Fibroblast of skin of left biceps (primary cell): Measurements from ENCODE around the gene SLC4A2.

Experiments
- DNase-seq, 2 experiments: peaks; one replicate each; pipeline ENCODE4 v3.0.0-alpha.2; 2013; ENCODE audit warnings: low read depth in 2 of 2

SLC4A2 gene

DNA sequence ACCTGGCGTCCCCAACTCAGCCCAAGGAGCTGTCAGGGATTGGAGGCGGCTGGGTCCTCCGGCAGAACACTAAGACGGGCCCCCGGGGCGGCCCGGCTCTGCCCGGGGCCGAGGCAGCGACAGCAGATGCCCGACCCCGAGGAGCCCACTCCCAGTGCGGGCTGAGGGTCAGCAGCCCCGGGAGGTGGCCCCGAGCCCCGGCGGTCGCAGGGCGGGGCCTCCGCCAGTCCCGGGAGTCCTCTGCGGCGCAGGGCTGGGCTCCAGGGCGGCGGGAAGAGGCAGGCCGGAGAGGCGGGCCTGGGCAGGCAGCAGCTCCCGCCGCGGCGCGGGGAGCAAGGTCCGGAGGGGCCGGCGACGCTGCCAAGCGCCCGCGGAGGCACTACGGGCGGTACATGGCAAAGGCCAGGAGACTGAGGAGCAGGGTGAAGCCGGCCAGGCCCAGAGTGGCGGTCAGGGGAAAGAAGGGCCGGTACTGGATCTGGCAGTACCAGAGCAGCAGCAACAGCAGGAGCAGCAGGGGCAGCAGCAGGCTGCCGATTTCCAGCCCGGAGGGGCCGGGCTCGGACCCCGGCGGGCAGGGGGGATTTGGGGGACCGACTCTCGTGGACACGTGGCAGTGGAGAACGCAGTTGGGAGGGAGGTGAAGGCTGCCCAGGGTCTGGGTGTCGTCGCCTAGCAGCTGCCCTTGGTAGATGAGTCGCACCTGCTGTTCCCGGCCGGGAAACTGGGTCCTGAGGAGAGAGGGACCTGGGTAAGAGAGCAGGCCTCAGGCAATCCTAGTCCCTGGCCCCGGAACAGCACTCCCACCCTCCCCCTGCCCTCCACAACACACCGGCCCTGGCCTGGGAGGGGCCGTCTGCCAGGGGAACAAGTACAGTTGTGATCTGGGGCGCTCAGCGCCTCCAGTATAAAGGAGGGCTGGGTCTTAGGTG, 22.0 kb downstream of the SLC4A2 start:
- DNase-seq, result no peak

- DNase-seq, result no peak
Measured at GRCh38 chr7:151082141-151083070, 23.0 kb downstream of the SLC4A2 start.

GRCh38 chr7:151083071-151083823, 23.9 kb downstream of the SLC4A2 start, which contains the start of gene TMUB1:
TMUB1 (minus strand) TSS chr7:151083493; CDS start chr7:151082563, 930 bp downstream.
- no peak for DNase-seq

- DNase-seq, result no peak
Measured at GRCh38 chr7:151083824-151084160, 24.4 kb downstream of the SLC4A2 start.

DNA sequence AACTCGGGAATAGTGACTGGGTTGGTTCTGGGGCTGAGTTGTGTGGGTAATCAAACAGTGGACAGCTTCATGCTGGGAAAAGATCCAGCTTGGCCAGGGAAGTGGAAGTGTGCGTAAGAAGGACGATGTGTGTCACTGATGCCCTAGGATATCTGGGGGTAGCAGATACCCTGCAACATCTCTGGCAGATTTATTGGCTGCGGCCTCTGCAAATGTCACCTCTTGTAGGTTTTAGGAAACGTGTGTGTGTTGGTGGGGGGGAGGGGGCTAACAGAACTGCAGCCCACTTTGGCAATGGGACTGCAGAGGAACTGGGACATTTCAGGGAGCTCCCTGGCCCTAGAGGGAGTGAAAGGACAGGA, 25.9 kb downstream of the SLC4A2 start:
- no peak for DNase-seq

DNA sequence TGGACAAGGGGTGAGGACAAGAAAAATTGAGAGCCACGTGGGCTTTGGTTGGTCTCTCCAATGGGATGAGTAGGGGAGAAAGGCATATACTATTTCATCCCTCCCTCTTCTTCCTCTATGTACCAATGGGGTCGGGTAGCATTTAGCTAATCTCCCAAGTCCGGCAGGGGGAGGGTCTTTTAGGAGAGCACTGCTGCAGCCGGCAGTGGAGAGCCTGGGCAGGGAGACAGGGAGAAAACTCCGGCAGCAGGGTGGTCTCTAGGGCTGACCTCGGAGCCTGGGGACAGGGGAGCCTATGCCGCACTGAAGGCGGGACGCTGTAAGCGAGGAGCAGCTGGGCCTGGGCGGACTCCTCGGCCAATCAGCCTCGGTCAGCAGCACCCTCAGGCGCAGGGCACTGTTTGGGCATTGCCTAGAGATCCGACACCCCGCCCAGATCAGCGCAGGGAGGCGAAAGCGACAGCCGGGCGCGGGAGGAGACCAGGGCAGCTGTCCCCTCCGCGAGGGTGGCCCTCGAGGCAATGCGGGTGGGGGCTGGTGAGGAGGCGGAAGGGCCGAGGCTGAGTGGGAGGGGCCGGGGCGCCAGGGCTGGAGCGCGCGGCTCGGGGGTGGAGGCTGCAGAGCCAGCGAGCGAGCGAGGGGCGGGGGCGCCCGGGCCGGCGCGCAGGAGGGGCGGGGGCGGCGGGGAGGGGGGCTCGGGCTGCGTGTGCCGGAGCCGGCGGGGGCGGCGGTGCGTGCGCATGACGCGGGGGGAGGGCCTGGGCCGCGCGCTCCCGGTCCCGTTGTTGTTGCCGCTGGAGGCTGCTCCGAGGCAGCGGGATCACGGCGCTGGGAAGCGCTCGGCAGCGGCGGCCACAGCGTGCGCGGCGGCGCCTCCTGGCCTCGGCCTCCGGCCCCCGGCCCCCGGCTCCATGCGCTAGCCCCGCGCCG, 26.6 kb downstream of the SLC4A2 start, which contains the start of gene AGAP3:
TSS of gene AGAP3 (plus strand) at position 785 of the 930 bp plus-strand sequence. CDS start 267 bp downstream, outside the sequence.
- peak in 1 of 2 experiments; percentile 28 for DNase-seq

- no peak for DNase-seq
Measured at GRCh38 chr7:151086802-151087244, 27.4 kb downstream of the SLC4A2 start.

DNA sequence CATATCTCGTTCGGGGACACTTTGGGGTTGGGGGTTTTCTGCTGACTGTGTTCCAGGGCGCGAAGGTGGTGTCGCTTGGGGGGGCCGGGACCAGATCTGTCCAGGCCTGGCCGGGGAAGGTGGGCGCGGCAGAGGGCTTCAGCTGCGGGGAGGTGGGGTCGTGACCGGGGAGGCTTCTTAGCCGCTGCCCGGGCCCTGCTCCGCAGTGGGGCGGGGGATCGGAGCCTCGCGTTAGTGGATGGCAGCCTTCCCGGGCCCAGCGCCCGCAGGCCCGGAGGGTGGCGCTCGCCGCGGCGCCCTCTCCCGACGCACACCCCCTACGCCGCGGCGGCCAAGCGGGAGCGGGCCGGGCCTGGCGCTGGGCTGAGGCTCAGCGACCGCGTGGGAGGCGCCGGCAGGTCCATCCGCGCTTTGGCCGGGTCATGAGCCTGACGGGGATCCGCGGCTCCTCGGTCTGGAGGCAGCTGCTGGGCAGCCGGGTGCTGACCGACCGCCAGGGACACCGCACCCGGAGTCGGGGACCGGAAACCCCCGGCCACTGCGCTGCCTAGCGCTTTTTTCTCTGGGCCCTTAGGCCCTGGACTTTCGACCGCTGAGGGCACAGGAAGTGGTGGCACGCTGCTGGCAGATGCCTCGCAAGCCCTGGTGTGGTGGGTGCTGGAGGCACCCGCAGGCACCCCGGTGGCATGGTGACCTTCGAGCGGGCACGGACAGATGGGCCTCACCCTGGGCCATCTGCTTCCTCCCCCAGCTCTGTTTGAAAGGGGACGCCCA, 28.0 kb downstream of the SLC4A2 start:
- no peak for DNase-seq

- DNase-seq, result no peak
Measured at GRCh38 chr7:151088019-151088855, 28.8 kb downstream of the SLC4A2 start.

GRCh38 chr7:151088856-151089699, 29.7 kb downstream of the SLC4A2 start:
- no peak for DNase-seq

DNA sequence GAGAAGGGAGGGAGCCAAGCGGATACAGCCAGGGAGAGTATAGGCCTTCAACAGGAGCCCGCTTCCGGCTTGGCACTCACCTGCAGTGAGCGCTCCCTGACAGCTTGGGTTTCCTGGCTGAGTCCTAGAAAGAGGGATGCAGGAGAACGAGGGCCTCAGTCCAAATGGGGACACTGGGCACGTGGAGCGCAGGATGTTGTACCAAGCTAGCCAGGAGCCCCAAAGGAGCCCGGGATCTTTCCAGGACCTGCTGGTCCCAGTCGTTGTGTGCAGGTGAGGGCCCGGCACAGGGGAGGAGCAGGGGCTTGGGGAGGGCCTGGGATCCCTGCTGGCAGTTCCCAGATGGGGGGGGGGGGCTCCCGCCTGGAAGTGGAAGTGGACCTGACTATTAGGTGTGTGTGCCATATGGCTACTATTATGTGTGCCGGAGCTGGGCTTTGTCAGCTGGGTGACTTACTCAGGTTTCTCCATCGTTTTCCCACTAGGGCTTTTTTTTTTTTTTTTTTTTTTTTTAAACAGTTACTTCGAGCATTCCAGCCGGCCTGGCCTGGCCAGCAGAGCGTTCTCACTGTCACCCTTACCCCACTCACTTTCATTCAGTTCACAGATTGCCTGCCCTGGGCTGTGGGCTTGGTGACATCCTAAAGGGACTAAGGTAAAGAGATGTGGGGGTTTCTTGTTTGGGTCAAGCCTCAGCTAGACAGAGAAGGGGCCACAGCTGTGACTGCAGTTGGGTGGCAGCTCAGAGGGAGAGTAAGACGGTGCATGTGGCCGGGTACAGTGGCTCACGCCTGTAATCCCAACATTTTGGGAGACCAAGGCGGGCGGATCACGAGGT, 30.7 kb downstream of the SLC4A2 start:
- DNase-seq, result no peak

DNA sequence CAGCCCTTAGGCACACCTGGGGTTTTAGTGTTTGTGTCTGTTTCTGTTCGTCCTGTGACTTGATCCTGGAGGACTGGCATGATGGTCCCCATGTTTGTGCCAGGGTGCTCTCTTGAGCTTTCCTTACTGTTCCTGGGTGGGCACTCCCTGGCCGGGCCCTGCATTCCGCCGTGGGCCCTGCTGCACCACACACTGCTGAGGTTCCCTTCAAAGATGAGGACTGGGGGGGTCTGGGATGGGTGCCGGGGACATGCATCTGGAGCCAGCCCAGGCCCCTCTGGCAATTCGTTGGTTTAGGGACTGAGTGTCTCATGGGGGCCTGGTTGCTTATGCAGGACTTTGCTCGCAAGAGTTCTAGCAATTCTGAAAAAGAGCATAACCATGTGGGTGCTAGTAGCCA, 31.6 kb downstream of the SLC4A2 start:
- DNase-seq, result no peak

DNA sequence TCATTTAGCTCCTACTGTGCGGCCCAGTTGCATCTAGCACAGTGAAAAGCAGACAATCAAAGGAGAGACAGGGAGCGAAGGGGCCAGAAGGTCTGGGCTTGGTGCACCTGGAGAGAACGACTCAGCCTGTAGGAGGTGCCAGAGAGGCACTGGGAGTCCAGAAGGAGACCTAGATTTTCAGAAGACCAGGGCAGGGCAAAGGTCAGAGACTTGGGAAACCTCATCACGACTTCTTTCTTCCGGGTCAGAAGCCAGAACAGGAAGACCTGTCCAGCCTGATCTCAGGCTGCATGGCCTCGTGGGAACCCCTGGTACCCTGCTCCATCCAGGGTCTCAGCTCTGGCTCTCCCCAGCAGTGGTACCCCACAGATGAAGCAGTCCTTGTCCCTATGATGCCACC, 32.0 kb downstream of the SLC4A2 start:
- no peak for DNase-seq

- DNase-seq, result no peak
Measured at GRCh38 chr7:151091988-151092387, 32.6 kb downstream of the SLC4A2 start.

GRCh38 chr7:151093748-151094147, 34.4 kb downstream of the SLC4A2 start:
- DNase-seq, result no peak

DNA sequence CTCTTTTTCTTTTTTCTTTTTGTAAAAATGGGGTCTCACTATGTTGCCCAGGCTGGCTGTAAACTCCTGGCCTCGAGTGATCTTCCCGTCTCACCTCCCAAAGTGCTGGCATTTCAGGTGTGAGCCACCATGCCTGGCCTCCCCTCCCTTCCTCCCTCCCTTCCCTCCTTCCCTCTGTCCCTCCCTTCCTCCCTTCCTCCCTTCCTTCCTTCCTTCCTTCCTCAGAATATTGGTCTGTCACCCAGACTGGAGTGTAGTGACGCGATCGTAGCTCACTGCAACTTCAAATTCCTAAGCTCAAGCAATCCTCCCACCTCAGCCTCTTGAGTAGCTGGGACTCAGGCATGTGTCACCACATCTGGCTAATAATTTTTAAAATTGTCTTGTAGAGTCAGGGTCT, 35.3 kb downstream of the SLC4A2 start:
- DNase-seq, result no peak
